ENCODE measurements around the gene GLO1. TPM values are rescaled to one million over a fixed set of nuclear protein-coding genes. Genes with fewer than 3 reads are reported as not detected.

GLO1 gene
- total RNA-seq, 2 donors from 2014 or later, result 121 to 138 TPM

Other genes starting within 250 kb of the GLO1 start
- 10 to 100 TPM; 10.5 to 18.8 TPM for gene BTBD9, start 63.2 kb downstream of the GLO1 start, total RNA-seq
- 1 to 10 TPM in 1 of 2 donors, not detected in 1; 1.1 TPM for gene DNAH8, start 12.2 kb upstream of the GLO1 start, total RNA-seq